Hepatocyte (in vitro differentiated cells): ENCODE data around the gene GRK3.

Experiments
- CTCF ChIP-seq: fragments of 200-600 bp; sonication (generic); IDR thresholded peaks from 2 replicates; pipeline ENCODE4 v1.5.1; 2016; ENCODE audit warnings: antibody characterized with exemption, mild to moderate bottlenecking; ENCODE audit not compliant: poor library complexity
- EZH2 ChIP-seq: fragments of 200-600 bp; sonication (generic); IDR thresholded peaks from 2 replicates; pipeline ENCODE4 v1.6.1; 2016; ENCODE audit warnings: antibody characterized with exemption, mild to moderate bottlenecking, borderline replicate concordance

GRCh38 chr22:25540166-25540907 is 24.1 kb upstream of the GRK3 start:
- TF ChIP-seq CTCF (no peak), EZH2 (no peak)
